HG03064 (cell line): Measurements from ENCODE around the gene CA5A.
"Not testable (repeated sequence)": the region's sequence is repeated elsewhere in the genome, so short reads cannot be mapped to it uniquely, and the experiment has no call there.

Source experiments
- ATAC-seq: cut with Tn5 transposase; IDR thresholded peaks from one replicate; pipeline ENCODE4 v1.9.1; 2021; ENCODE audit warnings: low read depth; ENCODE audit not compliant: unreplicated experiment

CA5A gene

DNA sequence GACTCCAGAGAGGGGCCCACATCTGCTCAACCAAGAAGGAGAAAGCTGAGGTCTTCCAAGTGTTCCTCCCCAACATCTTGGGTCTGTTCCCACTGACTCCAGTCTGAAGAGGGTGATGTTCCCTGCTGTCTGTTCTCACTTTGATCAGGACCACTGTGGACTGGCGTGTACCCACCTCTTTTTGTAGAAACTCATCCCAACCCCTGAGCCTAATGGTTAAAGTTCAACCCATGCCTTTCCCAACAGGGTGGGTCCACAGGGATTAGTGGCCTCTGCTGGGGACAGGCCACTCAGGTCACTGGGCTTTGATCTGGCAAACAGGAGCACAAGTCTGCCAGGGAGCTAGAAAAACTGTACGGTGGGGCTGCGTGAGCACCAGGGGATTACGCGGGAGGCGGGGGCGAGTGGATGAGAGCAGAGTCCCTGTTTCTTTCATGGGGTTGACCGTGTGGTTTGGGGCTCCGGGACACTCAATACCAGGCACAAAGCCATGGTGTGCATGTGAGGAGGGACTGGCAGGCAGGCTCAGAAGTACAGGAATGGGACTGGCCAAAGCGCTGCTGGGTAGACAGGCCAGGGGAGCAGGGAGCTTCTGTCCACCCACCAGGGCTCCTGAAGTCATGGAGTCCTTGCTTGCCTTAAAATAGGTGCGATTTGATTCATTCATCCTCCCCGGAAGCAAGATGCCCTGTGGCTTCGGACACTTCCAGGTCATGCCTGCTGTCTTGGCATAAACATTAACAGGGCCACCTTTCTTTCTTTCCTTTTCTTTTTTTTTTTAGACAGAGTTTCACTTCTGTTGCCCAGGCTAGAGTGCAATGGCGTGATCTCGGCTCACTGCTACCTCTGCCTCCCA is at the start of gene CA5A:
Gene CA5A, minus strand, starts transcription at position 155 of the 856 bp plus-strand sequence. Its CDS starts 79 bp downstream, at position 76.
- no peak for ATAC-seq

DNA sequence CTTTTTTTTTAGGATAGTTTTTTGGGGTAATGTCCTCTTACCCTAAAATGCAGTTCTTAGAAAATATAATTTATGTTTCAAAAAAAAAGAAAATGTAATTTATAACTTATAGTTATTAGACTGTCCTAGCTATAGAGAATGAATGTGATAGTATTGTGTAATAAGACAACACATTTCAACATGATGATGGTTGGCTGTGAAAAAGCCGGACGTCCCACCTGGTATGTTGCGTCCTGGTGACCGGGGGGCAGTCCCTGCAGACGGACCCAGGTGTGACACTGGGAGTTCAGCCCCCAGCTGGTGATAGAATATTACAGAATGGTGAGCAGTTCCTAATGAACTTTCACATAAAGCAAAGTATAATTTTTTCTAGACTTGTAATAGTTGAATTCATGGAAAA is 49.2 kb upstream of the CA5A start:
- ATAC-seq = not testable (repeated sequence)

DNA sequence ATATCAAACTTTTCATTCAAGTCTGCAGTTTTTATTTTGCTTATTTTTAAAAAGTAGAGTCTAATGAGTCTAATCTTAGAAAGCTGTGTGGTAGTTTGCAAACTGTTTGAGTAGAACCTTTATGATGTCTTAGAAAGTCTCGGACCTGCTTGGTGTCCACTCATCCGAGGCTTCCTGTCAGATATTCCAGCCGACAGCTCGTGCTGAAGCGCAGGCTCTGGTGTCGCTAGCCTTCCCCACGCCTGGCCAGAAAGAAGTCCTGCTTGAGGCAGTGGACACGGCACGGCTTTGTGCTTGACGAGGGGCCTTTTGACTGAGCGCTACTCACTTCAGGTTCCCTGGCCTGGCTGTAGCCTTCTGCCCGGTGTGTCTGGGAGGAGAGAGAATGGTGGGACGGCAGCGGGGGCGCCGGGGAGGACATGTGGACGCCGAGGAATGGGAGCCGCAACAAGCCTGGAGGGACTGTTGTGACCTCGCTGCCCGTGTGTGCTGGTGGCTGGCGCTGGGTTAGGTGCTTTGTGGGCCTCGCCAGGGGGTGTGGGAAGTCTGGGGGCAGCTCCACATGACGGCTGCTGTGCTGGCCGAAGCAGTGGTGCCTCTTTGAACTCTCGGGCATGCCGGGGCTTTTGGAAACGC is 48.4 kb upstream of the CA5A start:
- ATAC-seq = no peak

DNA sequence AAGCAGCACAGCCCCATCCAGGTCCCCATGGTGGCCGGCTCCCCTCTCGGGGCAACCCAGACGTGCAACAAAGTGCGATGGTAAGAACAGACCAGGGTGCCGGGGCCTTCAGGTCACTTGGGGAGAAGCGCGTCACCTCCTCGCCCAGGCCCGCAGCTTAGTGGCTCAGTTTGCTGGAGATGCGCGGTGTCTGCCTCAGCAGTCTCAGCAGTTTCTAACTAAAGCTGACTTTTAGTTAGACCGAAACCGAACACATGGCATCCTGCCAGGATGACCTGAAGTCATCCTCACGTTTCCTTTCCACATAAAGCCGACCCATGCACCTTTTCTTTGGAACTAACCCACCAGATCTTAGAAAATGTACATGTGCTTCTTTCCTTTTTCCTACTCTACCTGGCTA is 47.9 kb upstream of the CA5A start:
- ATAC-seq = not testable (repeated sequence)

DNA sequence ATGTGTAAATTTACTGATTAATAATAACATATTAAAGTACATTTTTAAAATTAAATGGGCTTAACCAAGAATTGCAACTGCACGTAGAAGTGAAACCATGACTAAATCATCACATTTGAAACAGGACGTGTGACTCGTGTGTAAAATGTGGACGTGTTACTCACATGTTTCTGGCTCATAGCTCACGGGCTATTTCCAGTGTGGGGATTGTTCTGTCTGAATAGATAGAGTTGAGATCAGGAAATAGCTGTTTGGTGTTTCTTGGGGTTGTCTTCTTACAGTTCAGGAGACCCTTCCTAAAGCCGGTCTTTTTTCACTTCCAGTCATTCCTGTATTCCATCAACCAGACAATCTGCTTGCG is 47.4 kb upstream of the CA5A start:
- not testable (repeated sequence) for ATAC-seq

DNA sequence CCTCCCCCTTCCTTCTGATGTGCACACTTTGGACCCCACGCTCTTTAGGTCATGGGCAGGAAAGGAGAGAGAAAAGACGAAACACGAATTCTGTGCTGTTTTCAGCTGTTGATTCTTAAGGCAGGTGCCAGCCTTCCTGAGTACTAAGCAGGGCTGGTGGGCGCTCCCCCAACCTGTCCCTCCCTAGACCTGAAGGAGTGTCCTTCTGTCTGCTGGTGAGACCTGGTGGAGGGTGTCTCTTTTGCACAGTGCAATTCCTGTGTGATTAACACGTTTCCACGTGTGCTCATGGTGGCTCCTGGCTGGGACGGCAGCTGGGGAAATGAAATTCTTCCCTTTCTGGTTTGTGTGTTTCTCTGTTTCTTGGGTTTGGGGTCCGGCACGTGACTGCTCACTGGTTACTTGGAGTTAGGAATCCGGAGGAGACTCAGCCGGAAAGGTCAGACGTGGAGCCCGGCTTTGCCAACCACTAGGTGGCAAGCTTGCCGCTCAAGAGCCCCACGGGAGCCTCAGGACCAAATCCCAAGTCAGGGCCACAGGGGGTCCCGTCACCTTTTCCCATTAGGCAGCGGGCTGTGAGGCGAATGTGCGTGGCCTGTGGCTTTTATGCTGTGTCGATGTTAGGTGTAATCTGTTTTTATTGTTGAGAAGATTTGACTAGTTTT is 46.9 kb upstream of the CA5A start:
- ATAC-seq = not testable (repeated sequence)

DNA sequence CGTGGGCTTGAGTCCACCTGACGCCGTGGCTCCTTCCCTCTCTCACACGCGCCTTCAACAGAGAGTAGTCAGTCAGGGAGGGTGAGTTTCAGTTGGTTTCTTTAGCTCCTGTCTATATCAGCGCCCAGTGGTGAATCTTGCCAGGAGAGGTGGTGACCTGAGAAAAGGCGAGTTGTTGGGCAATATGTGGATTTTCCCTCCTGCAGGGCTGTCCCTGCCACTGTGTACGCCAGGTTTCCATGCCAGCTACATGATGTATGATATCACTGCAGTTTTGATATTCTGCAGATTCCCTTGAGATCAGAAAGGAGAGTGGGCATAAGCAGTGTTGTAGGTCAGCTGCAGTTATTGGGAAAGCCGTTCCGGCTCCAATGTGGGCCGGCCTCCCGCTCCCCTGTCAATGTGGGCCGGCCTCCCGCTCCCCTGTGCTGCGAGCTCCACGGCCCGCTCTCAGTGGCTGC is 46.3 kb upstream of the CA5A start:
- no peak for ATAC-seq

DNA sequence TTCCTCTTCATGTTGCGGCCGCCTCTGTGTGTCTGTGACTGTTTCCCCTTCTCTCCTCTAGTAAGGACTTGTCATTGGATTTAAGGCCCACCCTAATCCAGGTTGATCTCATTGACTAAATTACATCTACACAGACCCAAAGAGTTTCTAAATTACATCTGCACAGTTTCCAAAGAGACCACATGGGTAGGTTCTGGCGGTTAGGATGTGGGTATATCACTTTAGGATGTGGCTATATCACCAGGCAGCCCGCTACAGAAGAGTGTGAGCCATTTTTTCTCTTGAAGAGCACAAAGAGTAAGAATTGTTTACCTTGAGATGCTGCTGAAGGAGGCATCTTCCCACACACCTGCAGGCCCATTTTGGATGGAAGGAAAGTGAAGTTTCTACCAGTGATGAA is 45.0 kb upstream of the CA5A start:
- not testable (repeated sequence) for ATAC-seq

DNA sequence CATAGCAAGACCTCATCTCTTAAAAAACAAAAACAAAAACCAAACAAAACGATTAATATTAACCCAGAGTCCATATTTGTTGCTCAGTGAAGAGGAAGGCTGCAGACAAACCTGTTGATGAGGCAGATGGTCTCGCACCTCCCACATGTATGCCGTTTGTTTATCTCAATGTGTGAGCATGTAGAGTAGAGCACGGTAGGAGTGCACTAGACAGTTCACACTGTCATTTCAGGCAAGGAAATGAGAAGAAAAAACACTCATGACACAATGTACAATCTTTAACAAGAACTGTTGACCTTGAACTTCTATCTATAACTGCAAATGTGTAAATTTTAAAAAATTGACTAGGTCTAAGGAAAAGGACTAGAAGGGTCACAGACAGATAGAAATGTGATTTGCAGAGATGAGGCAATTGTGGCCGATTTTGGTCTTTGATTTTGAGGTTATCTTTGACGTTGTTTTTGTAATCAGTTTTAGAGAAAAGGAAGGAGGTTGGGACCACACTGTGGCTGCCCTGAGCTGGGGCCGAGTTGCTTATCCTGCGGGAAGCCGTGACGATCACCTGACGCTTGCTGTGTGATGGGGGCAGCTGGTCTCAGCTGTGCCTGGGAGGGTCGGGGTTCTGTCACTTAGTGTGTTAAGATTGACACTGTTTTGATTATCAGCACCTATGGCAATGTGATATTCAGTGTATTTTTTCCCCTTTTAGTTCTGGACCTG is 43.7 kb upstream of the CA5A start:
- ATAC-seq = not testable (repeated sequence)

DNA sequence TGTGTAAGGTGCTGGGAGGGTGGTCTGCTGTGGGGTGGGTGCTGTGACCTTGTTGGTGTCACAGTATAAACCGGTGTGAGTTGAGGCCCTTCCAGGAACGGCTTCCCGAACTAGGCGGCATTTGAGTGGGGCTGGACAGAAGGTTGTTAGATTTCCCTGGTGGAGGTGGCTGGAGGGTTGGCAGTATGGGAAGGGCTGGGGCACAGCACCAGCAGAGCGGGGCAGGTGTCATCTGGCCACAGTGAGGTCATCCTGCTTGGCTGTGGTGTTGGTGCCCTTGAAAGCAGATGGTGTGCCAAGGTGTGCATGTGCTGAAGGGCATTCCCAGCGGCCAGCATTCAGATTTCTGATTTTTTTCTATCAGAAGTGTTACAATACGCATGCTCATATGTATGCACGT is 43.0 kb upstream of the CA5A start:
- ATAC-seq = no peak

DNA sequence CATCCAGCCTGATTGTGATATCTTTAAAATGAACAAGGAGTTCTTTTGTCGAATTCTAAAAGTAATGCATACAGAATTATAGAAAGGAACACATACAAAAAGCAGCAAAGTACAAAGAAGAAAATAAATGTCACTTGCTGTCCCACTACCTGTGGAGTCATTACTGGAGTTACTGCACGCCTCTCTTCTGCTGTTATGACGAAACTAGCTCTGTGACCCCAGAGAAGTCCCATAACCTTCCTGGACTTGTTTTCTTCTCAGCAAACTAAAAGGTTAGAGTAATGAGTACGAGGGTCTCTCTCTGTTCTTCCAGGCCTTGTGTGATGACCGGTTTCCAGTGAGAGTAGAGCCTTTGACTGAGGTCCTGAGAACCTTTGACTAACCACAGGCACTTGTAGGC is 41.8 kb upstream of the CA5A start:
- no peak for ATAC-seq

DNA sequence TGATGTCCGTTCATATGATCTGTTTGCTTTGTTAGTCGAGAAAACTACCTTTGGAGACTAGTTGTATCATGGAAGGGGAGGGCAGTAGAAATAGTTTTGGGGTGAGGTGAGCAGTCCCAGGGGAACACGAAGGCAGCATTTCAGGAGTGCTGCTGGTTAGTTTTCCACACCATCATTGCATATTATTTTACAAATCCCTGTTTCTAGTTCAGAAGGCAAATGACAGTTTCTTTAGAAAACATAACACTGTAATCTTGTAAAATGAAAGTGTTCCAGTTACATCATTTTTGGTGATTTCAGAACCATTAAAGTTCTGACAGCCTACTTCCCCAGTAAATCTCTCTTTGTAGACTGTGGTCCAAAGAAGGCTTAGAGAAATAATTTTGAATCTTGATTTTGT is 40.3 kb upstream of the CA5A start:
- ATAC-seq = no peak

DNA sequence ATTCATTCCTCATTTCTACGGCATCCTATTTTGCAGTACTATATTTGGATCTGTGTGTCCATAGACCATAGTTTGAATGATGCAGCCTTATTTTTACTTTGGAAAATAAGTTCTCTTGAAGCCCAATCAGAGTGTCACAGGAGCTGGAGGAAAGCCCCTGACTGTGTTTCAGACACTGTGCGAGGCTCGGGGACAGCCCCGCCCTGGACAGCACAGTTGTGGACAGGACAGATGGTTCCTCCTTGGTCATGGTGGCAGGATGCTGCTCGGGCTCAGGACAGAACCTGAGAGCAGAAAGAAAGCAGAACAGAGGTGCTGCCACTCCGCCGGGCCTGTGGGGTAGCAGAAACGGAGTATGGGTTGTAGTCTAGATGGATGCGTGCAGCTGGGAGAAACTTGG is 37.8 kb upstream of the CA5A start:
- no peak for ATAC-seq

DNA sequence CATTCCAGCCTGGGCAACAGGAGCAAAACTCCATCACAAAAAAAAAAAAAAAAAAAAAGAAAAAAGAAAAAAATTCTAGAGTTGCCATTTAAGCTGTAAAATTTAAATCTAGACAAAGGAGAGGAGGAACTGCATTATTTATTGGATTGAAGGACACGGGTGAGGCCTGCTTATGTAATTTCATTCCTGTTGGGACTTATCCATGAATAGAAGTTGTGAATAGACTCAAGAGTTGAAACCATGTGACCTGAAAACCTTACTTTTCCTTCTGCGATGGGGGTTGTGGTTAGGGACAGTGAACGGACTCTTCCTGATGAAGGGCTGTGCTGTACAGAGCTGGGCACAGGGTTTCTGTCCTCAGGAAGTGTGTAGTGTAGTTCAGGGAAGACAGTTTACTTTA is 37.4 kb upstream of the CA5A start:
- no peak for ATAC-seq

DNA sequence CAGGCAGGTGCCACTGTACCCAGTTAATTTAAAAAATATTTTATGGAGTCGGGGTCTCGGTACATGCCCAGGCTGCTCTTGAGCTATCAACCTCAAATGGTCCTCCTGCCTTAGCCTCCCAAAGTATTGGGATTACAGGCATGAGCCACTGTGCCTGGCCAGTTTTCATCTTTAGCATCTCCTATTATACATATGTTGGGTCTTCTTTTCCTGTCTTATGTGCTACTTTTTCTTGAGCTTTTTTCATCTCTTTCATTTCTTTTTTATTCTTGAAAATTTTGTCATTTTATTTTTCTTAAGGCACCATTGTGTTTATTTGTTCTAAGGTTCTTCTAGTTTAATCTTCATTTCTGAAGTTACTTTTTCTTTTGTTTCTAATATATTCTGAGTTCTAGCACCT is 35.6 kb upstream of the CA5A start:
- no peak for ATAC-seq

DNA sequence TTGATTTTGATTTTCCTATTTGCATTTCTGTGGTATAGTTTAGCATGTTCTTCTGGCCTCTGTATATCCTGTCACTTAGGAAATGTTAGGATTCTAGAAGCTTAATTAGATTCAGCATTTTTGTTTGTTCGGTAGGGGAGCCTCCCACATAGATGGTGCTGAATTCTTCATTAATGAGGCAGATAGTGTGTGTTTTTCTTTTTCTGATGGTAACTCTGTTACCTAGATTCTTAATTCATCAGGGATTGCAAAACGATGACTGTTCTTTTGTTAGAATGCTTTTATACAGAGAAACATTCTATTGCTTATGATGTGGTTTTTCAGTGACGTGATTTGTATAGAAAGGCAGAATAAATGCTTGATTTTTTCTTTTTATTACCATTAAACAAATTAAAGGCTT is 33.9 kb upstream of the CA5A start:
- ATAC-seq = no peak

DNA sequence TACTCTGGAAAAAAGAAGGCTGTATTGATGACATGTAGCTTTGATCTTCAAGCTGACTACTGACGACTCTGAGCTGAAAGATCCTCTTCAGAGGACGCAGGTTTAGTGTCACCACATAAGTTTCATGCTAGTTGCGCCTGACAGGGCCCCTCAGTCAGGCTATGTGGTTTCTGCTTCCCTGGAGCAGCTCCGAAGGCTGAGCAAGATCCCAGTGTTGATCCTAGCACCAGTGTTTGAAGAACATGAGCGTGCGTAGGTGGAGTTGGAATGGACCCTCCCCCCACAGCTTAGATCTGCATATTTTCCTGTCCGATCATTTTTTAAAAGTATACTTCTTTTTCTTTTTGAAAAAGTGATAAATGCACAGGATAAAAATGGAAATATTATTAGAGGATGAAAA is 32.2 kb upstream of the CA5A start:
- ATAC-seq = no peak

DNA sequence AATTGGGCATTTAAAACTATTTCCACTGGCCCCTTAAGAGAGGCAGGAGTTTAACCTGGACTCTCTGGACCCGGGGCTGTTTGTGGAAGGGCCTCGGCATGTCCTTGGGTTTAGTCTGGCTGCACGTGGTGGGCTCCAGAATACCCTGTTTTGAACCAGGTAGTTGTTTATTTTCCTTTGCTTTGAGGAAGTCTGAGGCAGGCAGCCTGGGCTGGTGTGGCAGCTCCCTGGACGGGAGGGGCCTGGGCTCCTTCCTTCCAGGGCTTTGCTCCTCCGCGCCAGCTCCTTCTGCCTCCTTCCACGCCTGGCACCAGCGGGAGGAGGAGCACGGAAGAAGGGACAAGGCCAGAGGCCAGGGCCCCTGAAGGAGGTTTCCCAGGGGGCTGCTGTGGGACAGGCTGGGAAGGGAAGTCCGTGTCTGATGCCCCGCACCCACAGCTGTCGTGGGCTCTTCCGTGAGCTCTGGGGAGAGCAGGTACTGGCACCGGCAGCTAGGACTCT is 30.4 kb upstream of the CA5A start:
- no peak for ATAC-seq

DNA sequence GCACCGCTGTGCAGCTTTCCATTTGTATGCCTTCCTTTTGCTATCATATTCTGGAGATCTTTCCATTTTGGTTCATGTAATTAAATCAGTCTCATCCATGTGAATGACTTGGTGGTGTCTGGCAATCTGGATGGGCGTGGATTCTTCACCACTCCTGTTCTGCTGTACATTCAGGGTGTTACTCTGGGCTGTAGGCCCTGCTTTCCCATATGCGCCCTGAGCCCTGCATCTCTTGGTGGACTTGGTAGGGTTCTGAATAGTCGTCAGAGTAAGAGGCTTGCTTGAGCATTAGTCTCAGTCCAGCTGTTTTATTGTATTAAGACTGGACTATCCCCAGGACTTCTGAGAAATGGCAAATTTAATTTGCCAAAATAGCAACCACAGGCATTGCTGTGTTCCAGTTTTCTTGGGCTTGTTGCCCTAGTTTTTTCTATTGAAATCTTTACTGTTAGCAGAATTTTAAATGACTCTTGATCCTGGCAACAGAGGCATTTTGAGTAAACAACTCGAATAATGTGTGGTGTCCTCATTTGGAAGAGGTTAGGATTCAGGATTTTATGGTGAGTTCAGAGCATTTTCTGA is 29.8 kb upstream of the CA5A start:
- no peak for ATAC-seq

DNA sequence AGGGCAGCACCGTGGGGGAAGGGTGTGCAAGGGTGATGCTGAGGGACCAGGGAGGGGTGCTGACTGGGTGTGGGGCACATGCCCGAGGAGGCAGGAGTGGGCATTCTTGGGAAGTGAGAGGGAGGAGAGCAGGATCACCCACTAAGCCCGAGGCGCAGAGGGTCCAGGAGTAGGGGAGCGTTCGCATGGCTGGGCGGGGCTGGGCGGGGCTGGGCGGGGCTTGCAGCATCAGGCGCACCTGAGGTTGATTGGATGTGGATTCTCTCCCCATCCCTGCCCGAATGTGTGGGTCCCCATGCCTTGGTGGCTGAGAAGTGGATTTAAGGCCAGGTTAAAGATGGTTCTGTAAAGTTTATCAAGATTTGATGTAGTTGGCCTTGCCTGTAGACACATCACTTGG is 29.1 kb upstream of the CA5A start:
- ATAC-seq = no peak
